Nucleus accumbens (tissue), 56 donors: ENCODE results near the gene DHCR24.

Source experiments
- DNase-seq, 56 donors: peaks; one replicate each; lab custom pipeline; 2025; lab: John Stamatoyannopoulos, UW

DHCR24 gene

GRCh38 chr1:54849219-54850068 lies 37.6 kb downstream of the DHCR24 start:
- no peak for DNase-seq

- no peak for DNase-seq
Observed at GRCh38 chr1:54848134-54848948, 38.7 kb downstream of the DHCR24 start.

GRCh38 chr1:54846716-54847284 lies 40.2 kb downstream of the DHCR24 start:
- DNase-seq, result no peak

GRCh38 chr1:54846301-54846700 lies 40.7 kb downstream of the DHCR24 start:
- DNase-seq, result no peak

GRCh38 chr1:54845772-54846171 lies 41.2 kb downstream of the DHCR24 start:
- no peak for DNase-seq

- no peak for DNase-seq
Observed at GRCh38 chr1:54844564-54844963, 42.4 kb downstream of the DHCR24 start.

GRCh38 chr1:54843449-54843848 lies 43.5 kb downstream of the DHCR24 start:
- DNase-seq, result no peak

GRCh38 chr1:54842963-54843362 lies 44.0 kb downstream of the DHCR24 start:
- no peak for DNase-seq

- no peak for DNase-seq
Observed at GRCh38 chr1:54842206-54842915, 44.6 kb downstream of the DHCR24 start.

GRCh38 chr1:54839824-54840223 lies 47.2 kb downstream of the DHCR24 start:
- no peak for DNase-seq

- no peak for DNase-seq
Observed at GRCh38 chr1:54838565-54839180, 48.3 kb downstream of the DHCR24 start.

- no peak for DNase-seq
Observed at GRCh38 chr1:54837002-54837853, 49.8 kb downstream of the DHCR24 start.

- no peak for DNase-seq
Observed at GRCh38 chr1:54836594-54836993, 50.4 kb downstream of the DHCR24 start.

GRCh38 chr1:54835970-54836369 lies 51.0 kb downstream of the DHCR24 start:
- no peak for DNase-seq

GRCh38 chr1:54835131-54835898 lies 51.7 kb downstream of the DHCR24 start:
- DNase-seq, result no peak

- no peak for DNase-seq
Observed at GRCh38 chr1:54834007-54834541, 52.9 kb downstream of the DHCR24 start.

GRCh38 chr1:54833121-54833520 lies 53.9 kb downstream of the DHCR24 start:
- DNase-seq, result no peak

GRCh38 chr1:54826226-54826816 lies 60.7 kb downstream of the DHCR24 start:
- no peak for DNase-seq
